ENCODE measurements around the gene TNIK.

The TNIK gene

DNA sequence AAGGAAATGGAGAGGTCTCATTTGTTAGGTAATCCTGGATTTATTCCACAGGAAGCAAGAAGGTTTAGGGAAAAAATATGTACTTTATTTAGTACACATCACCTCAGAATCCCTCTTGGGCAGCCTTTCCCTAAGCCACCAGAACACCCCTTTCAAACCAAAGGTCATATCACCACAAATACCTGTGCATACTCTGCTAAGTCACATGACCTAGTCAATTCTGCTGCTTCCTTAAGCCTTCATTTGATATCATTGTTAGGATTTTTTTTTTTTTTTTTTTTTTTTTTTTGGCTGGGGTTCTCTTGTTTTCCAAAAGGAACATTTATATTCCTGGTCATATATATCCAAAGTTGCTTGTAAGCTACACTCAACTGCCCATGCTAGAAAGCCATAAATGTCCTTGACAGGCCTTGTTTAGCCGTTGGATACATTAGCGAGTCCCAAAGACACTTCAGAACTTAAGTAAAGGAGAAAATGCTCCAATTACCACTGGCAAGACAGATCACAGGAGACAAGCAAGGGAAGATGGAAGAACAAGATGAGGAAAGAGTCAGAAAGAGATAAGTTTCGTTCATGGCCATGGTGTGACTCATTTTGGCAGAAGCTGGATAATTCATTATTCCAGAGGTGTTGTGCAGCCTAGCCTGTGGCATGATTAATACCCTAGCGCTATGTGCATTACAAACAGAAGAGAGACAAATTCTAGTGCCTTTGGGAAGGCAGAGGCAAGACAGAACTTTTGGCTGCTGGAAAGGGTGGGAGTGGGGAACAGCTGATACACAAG is 278.1 kb downstream of the TNIK start:
- no peak for DNase-seq

GRCh38 chr3:171178714-171179113 is 281.5 kb downstream of the TNIK start:
- no peak for DNase-seq

- DNase-seq, result no peak
These were observed 282.7 kb downstream of the TNIK start for GRCh38 chr3:171177553-171177952.

DNA sequence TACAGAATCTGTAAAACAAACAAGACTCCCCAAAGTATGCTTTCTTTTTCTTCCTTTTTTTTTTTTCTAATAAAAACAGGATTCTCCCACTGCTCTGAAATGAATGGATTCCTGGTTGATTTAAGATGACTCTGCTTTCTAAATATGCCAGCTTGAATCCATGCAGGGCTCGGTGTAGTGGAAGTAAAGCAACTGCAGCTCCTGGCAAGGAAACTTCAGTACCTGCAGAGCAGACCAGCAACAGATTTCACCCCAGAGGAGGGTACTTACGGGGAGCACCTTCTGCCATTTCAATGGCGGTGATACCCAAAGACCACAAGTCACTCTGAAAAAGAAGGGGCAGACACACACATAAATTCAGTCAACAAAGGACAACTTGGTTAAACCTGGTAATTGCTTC is 283.1 kb downstream of the TNIK start:
- DNase-seq, result no peak

DNA sequence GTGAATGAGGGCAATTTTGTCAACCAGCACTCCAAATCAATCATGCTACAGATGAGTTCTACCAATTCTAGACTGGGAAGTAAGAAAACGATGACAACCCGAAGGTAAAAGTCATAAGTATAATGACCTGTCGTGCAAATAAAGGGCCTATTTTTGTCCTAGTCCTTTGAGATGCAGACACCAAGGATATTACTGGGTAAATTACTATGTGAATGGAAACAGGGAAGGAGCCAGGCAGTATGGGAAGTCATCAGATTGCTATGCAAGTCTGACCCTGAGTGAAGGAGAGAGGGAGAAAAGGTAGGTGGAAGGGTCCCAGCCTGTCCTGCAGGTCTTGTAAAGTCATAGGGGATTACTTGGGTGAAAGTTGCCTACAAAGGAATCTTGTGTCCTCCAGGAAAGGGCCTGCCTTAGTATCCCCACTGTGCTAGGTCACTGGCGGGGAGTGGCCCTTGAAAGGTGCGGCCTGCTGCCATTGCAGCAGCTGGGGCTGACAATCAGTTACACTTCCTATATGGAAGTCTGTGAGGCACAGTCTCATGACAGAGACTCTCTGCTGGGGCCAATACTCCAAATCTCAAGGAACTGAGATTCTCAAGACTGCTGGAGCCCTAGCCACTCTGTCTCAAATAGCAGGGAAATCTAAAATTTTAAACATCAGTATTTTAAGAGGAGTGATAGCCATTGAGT is 283.8 kb downstream of the TNIK start:
- DNase-seq, result no peak

DNA sequence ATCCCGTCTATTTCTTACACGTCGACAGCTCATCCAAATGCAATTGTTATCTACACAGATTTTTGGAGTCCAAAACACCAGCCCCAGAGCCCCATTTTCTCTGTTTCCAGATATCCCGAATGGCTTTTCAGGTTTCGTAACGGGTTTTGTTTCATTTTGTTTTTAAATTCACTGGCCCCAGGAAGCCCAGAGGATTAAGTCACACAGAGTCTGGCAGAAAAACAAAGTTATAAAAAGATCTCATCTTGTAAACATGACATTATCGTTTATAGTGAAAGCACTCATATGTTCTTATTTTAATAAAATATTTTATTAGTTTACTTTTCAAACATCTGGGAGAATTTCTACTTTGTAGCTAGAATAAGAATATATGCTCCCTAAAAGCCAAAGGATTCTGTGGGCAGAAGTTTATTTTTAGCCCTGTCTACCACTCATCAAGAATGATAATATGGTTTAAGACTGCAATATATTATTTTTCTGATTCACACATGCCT is 284.4 kb downstream of the TNIK start:
- DNase-seq, result no peak

DNA sequence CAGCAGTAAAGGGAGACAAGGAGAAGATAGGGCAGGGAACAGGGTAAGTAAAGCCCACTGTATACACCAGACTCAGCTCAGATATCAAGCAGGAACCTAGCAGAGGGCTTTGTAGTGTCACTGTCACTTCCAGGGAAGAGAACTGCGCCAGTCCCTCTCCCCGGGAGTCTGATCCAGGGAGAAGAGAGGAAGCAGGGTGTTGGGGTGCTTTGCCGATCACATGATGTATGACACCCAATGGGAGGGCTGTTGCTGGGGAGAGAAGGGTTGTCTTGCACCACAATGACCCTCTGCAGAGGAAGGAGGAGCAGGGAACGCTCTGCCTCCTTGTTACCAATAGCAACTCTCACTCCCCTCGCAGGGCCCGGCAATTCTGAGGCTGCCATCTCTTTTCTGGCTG is 286.5 kb downstream of the TNIK start:
- no peak for DNase-seq

GRCh38 chr3:171172070-171172469 is 288.1 kb downstream of the TNIK start:
- peak in 1 of 2 experiments; percentile 5 for DNase-seq

DNA sequence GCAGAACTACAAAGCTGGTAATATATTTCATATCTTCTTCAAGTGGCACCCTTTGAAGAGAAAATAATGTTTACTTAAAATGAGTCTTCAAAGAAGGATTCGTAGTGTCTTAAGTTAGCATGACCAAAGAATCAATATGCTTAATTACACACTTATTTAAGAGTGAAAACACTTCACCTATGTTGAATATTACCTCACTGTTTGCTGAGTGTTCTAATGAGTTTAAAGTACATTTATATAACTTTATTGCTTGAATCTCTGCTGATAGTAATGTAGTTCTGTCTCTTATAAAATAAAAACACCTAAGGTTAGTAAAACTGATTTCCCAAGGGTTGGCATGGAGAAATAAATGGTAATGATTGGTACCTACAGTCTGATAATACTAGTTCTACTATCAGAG is 290.3 kb downstream of the TNIK start:
- DNase-seq, result no peak

GRCh38 chr3:171169443-171169842 is 290.8 kb downstream of the TNIK start:
- DNase-seq, result no peak

GRCh38 chr3:171168551-171168950 is 291.7 kb downstream of the TNIK start:
- DNase-seq, result no peak

DNA sequence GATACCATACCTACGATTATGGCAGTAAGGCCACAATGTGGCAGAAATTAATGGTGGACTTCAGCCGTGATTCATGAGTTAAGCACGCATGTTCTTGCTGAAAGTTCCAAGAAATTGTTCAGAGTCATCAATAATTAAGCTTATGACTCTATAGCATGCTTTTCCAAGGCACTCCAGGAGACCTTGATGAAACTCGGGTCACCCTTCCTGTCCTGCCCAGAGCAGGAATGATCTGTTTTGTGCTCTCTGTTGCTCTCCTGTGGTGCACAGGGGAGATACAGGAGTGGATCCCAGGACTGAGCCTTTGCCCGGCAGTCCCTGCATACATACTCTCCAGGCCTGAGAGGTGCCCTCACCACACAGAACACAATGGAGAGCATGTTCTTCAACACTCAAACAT is 292.1 kb downstream of the TNIK start:
- DNase-seq, result no peak

DNA sequence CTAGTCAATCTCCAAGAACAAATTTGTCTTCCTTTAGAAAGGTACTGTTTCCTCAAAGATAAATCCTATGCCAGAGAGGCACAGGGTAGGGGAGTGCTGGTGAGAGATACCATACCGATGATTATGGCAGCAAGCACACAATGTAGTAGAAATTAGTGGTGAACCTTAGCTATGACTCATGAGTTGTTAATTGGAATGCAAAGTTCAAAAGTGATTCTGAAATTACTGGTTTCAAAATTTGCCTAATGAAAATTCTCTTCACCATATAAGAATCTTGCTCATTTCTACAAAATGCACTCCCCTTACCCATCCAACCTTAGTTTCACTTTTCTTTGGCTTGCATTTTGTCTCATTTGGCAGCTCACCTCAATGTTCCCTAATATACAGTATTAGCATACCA is 294.2 kb downstream of the TNIK start:
- DNase-seq, result no peak

- DNase-seq, result no peak
These were observed 294.7 kb downstream of the TNIK start for GRCh38 chr3:171165499-171165921.

GRCh38 chr3:171164067-171164465 is 296.1 kb downstream of the TNIK start:
- DNase-seq, result no peak

DNA sequence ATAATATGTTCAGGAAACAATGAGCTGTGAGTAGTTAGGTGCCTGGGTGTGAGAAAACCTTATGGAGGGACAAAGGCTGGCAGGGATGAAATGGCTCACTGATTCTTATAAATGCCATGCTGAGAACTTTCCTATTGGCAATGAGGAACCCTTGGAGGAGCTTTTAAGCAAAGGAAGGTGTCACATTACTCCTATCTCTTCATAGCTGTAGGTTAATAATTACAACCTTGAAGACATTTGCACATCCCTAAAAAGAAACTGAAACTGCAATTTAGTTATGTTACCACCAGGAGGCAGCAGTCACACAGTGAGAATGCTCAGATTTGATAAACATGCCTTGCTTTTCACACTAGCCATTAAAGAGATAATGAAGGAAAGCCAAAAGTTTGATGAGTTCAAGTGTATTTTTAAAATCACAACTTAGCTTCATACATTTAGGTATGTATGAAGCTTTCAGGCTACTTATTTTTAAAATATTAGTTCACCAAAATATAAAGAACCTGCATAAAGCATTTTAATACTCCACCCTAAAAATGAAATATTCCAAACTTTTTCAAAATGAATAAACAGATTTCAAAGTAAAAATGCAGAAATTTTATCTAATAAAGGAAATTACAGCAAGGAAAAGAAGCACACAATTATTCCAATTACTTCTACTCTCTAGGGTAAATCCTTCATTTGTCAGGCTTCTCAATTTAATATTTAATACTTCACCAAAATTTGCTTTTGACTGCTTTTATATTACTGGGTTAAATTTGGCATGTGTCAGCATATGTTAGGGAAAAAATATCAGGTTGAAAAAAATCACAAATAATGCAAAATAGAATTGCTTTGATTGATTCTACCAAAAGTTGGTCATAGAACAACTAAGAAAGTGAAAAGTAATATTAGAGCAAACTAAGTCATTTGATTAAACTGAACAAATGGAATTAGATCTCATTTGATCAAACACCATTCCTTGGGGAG is 296.8 kb downstream of the TNIK start:
- DNase-seq, result no peak

GRCh38 chr3:171160325-171160724 is 299.9 kb downstream of the TNIK start:
- no peak for DNase-seq

- no peak for DNase-seq
These were observed 300.4 kb downstream of the TNIK start for GRCh38 chr3:171159822-171160157.

- DNase-seq, result no peak
These were observed 301.0 kb downstream of the TNIK start for GRCh38 chr3:171159024-171159821.

DNA sequence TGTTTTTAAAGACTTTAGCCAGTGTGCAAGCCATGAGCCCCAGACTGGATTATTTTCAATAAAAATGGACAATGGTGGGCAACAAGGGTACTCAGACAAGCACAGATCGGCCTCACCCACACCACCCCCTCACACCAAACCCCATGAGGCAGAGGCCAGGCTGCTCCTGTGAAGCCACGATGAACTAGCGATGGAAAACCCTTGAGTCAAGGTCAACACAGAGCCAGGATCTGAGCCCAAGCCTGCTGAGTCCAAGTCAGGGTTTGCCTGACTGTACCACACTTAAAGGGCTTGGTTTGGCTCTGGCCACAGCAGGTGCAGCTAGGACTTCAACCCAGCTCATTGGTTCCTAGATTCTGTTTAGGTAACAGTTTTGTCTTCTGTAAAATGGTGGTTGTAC is 302.2 kb downstream of the TNIK start:
- no peak for DNase-seq

DNA sequence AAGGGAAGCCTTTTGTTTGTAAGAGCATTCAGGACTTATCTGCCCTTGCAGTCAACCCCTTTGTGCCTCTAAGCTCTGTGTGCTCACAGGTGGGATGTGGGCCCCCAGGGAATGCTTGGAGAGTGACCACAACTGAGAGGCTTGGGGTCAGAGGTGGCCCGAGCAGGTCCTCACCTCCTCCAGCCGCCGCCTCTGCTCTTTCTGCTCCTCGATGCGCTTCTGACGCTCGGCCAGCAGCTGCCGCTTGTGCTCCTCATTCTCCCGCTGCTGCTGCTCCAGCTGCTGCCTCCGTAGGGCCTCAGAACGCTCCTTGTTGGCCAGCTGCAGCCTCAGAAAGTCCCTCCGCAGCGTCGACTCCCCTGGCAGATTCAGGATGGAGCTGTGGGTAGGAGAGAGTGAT is 302.9 kb downstream of the TNIK start:
- DNase-seq, result no peak

DNA sequence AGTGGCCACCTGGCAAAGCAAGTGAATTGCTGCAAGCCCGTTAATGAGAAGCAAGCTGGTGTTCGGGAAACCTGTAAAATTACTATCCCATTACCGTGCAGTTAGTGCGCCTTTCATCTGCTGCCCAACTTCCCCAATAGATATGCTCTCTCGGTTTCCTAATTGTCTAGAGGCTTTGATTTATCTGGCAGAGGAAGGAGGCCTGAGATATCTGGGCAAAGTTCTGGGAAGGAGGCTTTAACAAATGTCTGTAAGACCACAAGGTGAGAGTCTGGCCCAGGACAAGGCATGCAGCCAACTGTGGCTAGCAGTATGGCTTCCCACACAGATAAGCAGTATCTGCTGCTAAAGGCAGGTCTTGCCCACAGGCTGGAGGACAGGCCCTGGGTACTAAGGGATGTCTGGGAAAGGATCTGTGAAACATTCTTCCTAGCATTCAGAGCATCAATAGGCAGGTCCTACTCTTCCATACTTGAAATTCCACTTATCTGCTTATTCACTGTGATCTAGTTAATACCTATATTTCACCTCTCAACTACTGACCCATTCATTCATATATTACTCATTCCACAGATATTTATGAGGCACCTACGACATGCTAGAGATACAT is 303.7 kb downstream of the TNIK start:
- DNase-seq, result no peak

All from NCI-H1930 (cell line).